SK-N-SH treated with all-trans-retinoic acid at 6 μM for 48 hours (cell line): ENCODE results near the gene NMT2.

Experiments
- ATAC-seq: fragments of 200-7000 bp; cut with Tn5 transposase; 3 replicates; pipeline ENCODE4 v1.9.1; 2020; ENCODE audit warnings: mild to moderate bottlenecking, moderate library complexity
- ARNTL ChIP-seq: fragments of 450-650 bp; formaldehyde crosslinking; IDR thresholded peaks from 2 replicates; pipeline ENCODE4 v1.5.0; 2020; ENCODE audit warnings: low read depth, mild to moderate bottlenecking, moderate library complexity, borderline replicate concordance
- BACH2 ChIP-seq: fragments of 250-450 bp; sonication (Bioruptor Pico); IDR thresholded peaks from 2 replicates; pipeline ENCODE4 v1.9.0; 2021; ENCODE audit warnings: mild to moderate bottlenecking, borderline replicate concordance
- CSDC2 ChIP-seq: fragments of 250-450 bp; sonication (Bioruptor Pico); IDR thresholded peaks from 2 replicates; pipeline ENCODE4 v1.5.0; 2020; ENCODE audit warnings: mild to moderate bottlenecking, moderate library complexity
- CSRNP3 ChIP-seq: fragments of 250-450 bp; sonication (Bioruptor Pico); IDR thresholded peaks from 2 replicates; pipeline ENCODE4 v1.5.1; 2021; ENCODE audit warnings: mild to moderate bottlenecking, moderate library complexity
- ESRRG ChIP-seq: fragments of 250-450 bp; sonication (Bioruptor Pico); IDR thresholded peaks from 2 replicates; pipeline ENCODE4 v1.6.1; 2021; ENCODE audit warnings: mild to moderate bottlenecking
- GLIS3 ChIP-seq: fragments of 250-450 bp; sonication (Bioruptor Pico); IDR thresholded peaks from 2 replicates; pipeline ENCODE4 v1.5.0; 2020; ENCODE audit warnings: mild to moderate bottlenecking, moderate library complexity
- ISL1 ChIP-seq: fragments of 250-450 bp; sonication (Bioruptor Pico); IDR thresholded peaks from 2 replicates; pipeline ENCODE4 v2.1.2; 2022; ENCODE audit warnings: mild to moderate bottlenecking, moderate library complexity
- OSR1 ChIP-seq: fragments of 250-450 bp; sonication (Bioruptor Pico); IDR thresholded peaks from 2 replicates; pipeline ENCODE4 v1.8.0; 2022; ENCODE audit warnings: moderate library complexity, mild to moderate bottlenecking, inconsistent platforms
- PPARA ChIP-seq: fragments of 250-450 bp; sonication (Bioruptor Pico); IDR thresholded peaks from 2 replicates; pipeline ENCODE4 v1.5.0; 2020; ENCODE audit warnings: mild to moderate bottlenecking, borderline replicate concordance
- RARB ChIP-seq: fragments of 250-450 bp; sonication (Bioruptor Pico); IDR thresholded peaks from 2 replicates; pipeline ENCODE4 v1.8.0; 2021; ENCODE audit warnings: mild to moderate bottlenecking, moderate library complexity
- SNAI2 ChIP-seq: fragments of 250-450 bp; sonication (Bioruptor Pico); IDR thresholded peaks from 2 replicates; pipeline ENCODE4 v1.5.0; 2020; ENCODE audit warnings: mild to moderate bottlenecking, moderate library complexity
- TCF4 ChIP-seq: fragments of 250-450 bp; sonication (Bioruptor Pico); IDR thresholded peaks from 2 replicates; pipeline ENCODE4 v1.8.0; 2021; ENCODE audit warnings: mild to moderate bottlenecking, moderate library complexity, borderline replicate concordance
- TOX ChIP-seq: fragments of 250-450 bp; sonication (Bioruptor Pico); IDR thresholded peaks from 2 replicates; pipeline ENCODE4 v1.8.0; 2021; ENCODE audit warnings: mild to moderate bottlenecking, moderate library complexity, borderline replicate concordance
- TSHZ2 ChIP-seq: fragments of 250-450 bp; sonication (Bioruptor Pico); IDR thresholded peaks from 2 replicates; pipeline ENCODE4 v1.5.0; 2020; ENCODE audit warnings: mild to moderate bottlenecking, moderate library complexity
- ZC3H10 ChIP-seq: fragments of 250-450 bp; sonication (Bioruptor Pico); IDR thresholded peaks from 2 replicates; pipeline ENCODE4 v1.5.1; 2021; ENCODE audit warnings: mild to moderate bottlenecking, moderate library complexity
- ZFP3 ChIP-seq: fragments of 250-450 bp; sonication (Bioruptor Pico); IDR thresholded peaks from 2 replicates; pipeline ENCODE4 v1.5.0; 2020; ENCODE audit warnings: mild to moderate bottlenecking, moderate library complexity
- ZFP30 ChIP-seq: fragments of 450-650 bp; formaldehyde crosslinking; IDR thresholded peaks from 2 replicates; pipeline ENCODE4 v1.5.0; 2022; ENCODE audit warnings: mild to moderate bottlenecking, moderate library complexity
- ZNF565 ChIP-seq: fragments of 450-650 bp; formaldehyde crosslinking; conservative IDR thresholded peaks from 2 replicates; pipeline ENCODE4 v1.5.0; 2020; ENCODE audit warnings: low read depth, mild to moderate bottlenecking, moderate library complexity
- ZNF70 ChIP-seq: fragments of 450-650 bp; formaldehyde crosslinking; IDR thresholded peaks from 2 replicates; pipeline ENCODE4 v1.5.0; 2020; ENCODE audit warnings: mild to moderate bottlenecking, moderate library complexity
- ZNF8 ChIP-seq: fragments of 450-650 bp; formaldehyde crosslinking; IDR thresholded peaks from 2 replicates; pipeline ENCODE4 v1.5.0; 2020; ENCODE audit warnings: mild to moderate bottlenecking, moderate library complexity
- TF ChIP-seq, protein P1 (sequence below): fragments of 250-450 bp; sonication (Bioruptor Pico); IDR thresholded peaks from 2 replicates; pipeline ENCODE4 v1.8.0; 2020; ENCODE audit warnings: mild to moderate bottlenecking, moderate library complexity, borderline replicate concordance
- TF ChIP-seq, protein P2 (sequence below): fragments of 250-450 bp; sonication (Bioruptor Pico); IDR thresholded peaks from 2 replicates; pipeline ENCODE4 v1.8.0; 2021; ENCODE audit warnings: low read depth, mild to moderate bottlenecking, moderate library complexity, borderline replicate concordance
- TF ChIP-seq, protein P3 (sequence below): fragments of 250-450 bp; sonication (Bioruptor Pico); IDR thresholded peaks from 2 replicates; pipeline ENCODE4 v1.5.1; 2020; ENCODE audit warnings: low read depth, mild to moderate bottlenecking, moderate library complexity

The NMT2 gene

DNA sequence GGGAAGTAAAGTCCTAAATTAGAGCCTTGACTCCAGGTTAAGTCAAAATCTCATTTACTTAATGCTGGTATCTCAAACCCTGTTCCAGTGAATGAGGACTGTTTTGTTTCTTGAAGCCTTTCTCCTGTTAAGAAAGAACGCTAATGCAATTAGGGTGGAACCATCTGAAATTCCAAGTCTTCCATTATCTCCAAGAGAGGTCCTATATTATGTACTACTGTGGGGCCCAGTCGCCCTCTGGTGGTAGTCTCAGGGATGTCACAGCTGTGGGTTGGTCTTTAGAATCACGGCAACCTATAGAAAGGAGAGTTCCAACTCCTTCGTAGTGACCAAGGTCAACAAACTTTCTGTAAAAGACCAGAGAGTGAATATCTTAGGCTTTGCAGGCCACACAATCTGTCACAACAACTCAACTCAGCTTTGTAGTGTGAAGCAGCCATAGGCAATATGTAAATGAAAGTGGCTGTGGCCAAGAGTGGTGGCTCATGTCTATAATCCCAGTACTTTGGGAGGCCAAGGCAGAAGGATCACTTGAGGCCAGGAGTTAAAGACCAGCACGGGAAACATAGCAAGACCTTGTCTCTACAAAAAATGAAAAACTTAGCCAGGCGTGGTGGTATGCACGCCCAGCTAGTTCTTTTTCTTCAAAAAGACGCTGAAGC is 62.0 kb downstream of the NMT2 start:
- ATAC-seq, result peak; percentile 98
- peak; percentile 56 for TF ChIP-seq ISL1 (CRISPR knock-in tag)
- TF ChIP-seq, protein P1, sequence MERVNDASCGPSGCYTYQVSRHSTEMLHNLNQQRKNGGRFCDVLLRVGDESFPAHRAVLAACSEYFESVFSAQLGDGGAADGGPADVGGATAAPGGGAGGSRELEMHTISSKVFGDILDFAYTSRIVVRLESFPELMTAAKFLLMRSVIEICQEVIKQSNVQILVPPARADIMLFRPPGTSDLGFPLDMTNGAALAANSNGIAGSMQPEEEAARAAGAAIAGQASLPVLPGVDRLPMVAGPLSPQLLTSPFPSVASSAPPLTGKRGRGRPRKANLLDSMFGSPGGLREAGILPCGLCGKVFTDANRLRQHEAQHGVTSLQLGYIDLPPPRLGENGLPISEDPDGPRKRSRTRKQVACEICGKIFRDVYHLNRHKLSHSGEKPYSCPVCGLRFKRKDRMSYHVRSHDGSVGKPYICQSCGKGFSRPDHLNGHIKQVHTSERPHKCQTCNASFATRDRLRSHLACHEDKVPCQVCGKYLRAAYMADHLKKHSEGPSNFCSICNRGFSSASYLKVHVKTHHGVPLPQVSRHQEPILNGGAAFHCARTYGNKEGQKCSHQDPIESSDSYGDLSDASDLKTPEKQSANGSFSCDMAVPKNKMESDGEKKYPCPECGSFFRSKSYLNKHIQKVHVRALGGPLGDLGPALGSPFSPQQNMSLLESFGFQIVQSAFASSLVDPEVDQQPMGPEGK (CRISPR knock-in tag), result no peak
- TF ChIP-seq, all 23 proteins: peak for 1

GRCh38 chr10:15103513-15103912 is 65.0 kb downstream of the NMT2 start:
- no peak for ATAC-seq
- TF ChIP-seq SNAI2 (CRISPR knock-in tag) (no peak), BACH2 (no peak), OSR1 (CRISPR knock-in tag) (no peak), ZNF70 (CRISPR knock-in tag) (no peak)
- TF ChIP-seq, all 23 proteins: peak for 0

DNA sequence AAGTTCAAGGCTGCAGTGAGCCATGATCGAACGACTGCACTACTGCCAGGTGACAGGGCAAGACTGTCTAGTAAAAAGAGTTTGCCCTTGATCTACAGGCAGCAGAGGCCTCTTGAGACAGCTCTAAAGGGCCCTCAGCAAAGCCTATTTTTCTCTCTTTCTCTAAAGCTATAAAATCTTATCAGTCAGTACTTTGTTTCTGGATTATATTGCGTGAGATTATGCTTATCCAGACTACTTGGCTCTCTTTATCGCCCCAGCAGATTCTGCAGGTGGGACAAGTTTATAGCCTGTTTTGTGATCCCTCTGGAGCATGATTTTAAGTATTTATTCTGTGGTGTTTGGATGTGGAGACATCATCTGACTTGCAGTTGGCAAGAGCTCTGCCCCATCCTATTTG is 68.6 kb downstream of the NMT2 start:
- no peak for ATAC-seq

DNA sequence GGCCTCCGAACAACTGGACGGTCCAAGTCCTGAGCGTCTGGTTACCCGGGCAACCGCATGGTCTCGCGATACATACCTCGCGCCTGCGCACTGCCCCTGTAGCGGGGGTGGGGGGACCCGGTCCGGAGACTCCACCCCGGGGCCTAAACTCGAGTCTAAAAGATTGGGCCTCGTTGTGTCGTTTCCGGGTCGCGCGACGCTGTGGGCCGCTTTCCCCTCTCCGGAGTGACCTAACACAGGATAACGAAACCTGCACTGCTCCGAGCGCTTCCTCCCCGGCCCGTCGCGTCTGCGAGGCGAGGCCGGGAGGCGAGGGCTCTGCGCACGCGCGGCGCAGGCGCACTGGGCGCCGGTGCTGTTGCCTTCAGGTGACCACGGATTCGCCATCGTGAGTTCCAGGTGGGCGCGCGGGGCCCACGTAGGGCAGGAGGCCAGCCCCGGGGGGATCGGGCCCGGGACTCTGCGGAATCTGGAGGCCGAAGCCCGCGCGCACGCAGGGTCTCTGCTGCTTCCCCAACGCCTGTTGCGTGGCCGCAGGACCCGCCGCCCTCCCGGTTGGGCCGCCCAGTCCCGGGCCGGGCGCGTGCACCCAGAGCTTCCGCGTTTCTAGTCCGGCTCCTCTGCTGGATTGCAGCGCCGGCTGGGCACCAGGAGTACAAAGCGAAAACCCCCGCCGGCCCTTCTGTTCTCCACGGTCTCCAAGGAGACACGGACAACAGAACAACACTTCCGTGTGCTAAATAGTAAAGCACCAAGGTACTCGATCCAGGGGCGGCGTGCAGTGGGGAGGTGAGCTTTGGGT is 71.3 kb downstream of the NMT2 start, which contains the start of gene RPP38:
RPP38 (plus strand) TSS at position 345 of the 802 bp plus-strand sequence. CDS start 5,960 bp downstream, outside the sequence.
- TF ChIP-seq SNAI2 (CRISPR knock-in tag) (no peak), ZNF8 (CRISPR knock-in tag) (no peak), BACH2 (no peak), ZC3H10 (no peak), ZFP30 (CRISPR knock-in tag) (no peak), TCF4 (CRISPR knock-in tag) (peak; percentile 45), TSHZ2 (CRISPR knock-in tag) (no peak), OSR1 (CRISPR knock-in tag) (no peak), PPARA (CRISPR knock-in tag) (no peak), ESRRG (CRISPR knock-in tag) (peak; percentile 88; the same call in 1 of the 2 replicates), ISL1 (CRISPR knock-in tag) (no peak), ARNTL (CRISPR knock-in tag) (no peak), ZFP3 (CRISPR knock-in tag) (no peak), CSRNP3 (CRISPR knock-in tag) (0 out of 2 replicates have a peak, but pooled peaks have one; percentile 39), RARB (CRISPR knock-in tag) (peak; percentile 78; the same call in 1 of the 2 replicates), GLIS3 (CRISPR knock-in tag) (peak; percentile 88), ZNF565 (no peak), CSDC2 (CRISPR knock-in tag) (peak; percentile 82; the same call in 1 of the 2 replicates), TOX (CRISPR knock-in tag) (no peak), ZNF70 (CRISPR knock-in tag) (no peak)
- TF ChIP-seq, protein P2, sequence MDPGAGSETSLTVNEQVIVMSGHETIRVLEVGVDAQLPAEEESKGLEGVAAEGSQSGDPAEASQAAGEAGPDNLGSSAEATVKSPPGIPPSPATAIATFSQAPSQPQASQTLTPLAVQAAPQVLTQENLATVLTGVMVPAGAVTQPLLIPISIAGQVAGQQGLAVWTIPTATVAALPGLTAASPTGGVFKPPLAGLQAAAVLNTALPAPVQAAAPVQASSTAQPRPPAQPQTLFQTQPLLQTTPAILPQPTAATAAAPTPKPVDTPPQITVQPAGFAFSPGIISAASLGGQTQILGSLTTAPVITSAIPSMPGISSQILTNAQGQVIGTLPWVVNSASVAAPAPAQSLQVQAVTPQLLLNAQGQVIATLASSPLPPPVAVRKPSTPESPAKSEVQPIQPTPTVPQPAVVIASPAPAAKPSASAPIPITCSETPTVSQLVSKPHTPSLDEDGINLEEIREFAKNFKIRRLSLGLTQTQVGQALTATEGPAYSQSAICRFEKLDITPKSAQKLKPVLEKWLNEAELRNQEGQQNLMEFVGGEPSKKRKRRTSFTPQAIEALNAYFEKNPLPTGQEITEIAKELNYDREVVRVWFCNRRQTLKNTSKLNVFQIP, result no peak
- TF ChIP-seq, protein P1 (CRISPR knock-in tag), result peak; percentile 64
- TF ChIP-seq, protein P3, sequence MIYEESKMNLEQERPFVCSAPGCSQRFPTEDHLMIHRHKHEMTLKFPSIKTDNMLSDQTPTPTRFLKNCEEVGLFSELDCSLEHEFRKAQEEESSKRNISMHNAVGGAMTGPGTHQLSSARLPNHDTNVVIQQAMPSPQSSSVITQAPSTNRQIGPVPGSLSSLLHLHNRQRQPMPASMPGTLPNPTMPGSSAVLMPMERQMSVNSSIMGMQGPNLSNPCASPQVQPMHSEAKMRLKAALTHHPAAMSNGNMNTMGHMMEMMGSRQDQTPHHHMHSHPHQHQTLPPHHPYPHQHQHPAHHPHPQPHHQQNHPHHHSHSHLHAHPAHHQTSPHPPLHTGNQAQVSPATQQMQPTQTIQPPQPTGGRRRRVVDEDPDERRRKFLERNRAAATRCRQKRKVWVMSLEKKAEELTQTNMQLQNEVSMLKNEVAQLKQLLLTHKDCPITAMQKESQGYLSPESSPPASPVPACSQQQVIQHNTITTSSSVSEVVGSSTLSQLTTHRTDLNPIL (CRISPR knock-in tag), result no peak
- ATAC-seq, result peak; percentile 91

More for the DNA sequence above, 68.6 kb downstream of the NMT2 start:
- TF ChIP-seq ZFP30 (CRISPR knock-in tag), result no peak
- no peak for TF ChIP-seq ISL1 (CRISPR knock-in tag)
- no peak for TF ChIP-seq TOX (CRISPR knock-in tag)
